ENCODE data around the gene WBP1L.
"Not testable (repeated sequence)": the region's sequence is repeated elsewhere in the genome, so short reads cannot be mapped to it uniquely, and the experiment has no call there.

Gene WBP1L

GRCh38 chr10:102743588-102744373 is at the start of gene WBP1L:
WBP1L (plus strand) TSS chr10:102743948; CDS start chr10:102744054, 106 bp downstream.
- no peaks in the 10 kb centered on the region for H3K27me3 ChIP-seq (ENCODE audit: insufficient read depth, low read length)
- H3K79me2 ChIP-seq (ENCODE audit: control insufficient read depth, insufficient read depth, low read length, unreplicated experiment), result peaks cover 41% of the 10 kb centered on the region
- peak within 1 kb of the TSS; percentile 25; the same call in 1 of the 2 replicates for H3K27ac ChIP-seq (ENCODE audit: low read depth, low read length)
- peak within 1 kb of the TSS; percentile 68 for H2AFZ ChIP-seq (ENCODE audit: low read length, unreplicated experiment)
- peak within 1 kb of the TSS; percentile 91 for H3K4me3 ChIP-seq (ENCODE audit: low read depth, low read length)
- H3K4me1 ChIP-seq (ENCODE audit: control insufficient read depth, insufficient read depth, low read length, unreplicated experiment), result peaks cover 11% of the 10 kb centered on the region
- H3K36me3 ChIP-seq (ENCODE audit: insufficient read depth, low read length), result no peaks in the 10 kb centered on the region

- H3K27me3 ChIP-seq (ENCODE audit: insufficient read depth, low read length); H3K4me3 ChIP-seq (ENCODE audit: low read depth, low read length); H2AFZ ChIP-seq (ENCODE audit: low read length, unreplicated experiment); H3K27ac ChIP-seq (ENCODE audit: low read depth, low read length); H3K79me2 ChIP-seq (ENCODE audit: control insufficient read depth, insufficient read depth, low read length, unreplicated experiment); H3K4me1 ChIP-seq (ENCODE audit: control insufficient read depth, insufficient read depth, low read length, unreplicated experiment): not testable (repeated sequence)
- H3K36me3 ChIP-seq (ENCODE audit: insufficient read depth, low read length), result peaks cover 19% of the 10 kb centered on the region
Observed at GRCh38 chr10:102695401-102695800, 48.3 kb upstream of the WBP1L start.

- Histone ChIP-seq H3K27ac (ENCODE audit: low read depth, low read length) (no peak overlapping the region), H3K79me2 (ENCODE audit: control insufficient read depth, insufficient read depth, low read length, unreplicated experiment) (no peaks in the 10 kb centered on the region), H3K4me1 (ENCODE audit: control insufficient read depth, insufficient read depth, low read length, unreplicated experiment) (no peaks in the 10 kb centered on the region), H3K4me3 (ENCODE audit: low read depth, low read length) (no peak overlapping the region), H3K36me3 (ENCODE audit: insufficient read depth, low read length) (peaks cover 19% of the 10 kb centered on the region), H3K27me3 (ENCODE audit: insufficient read depth, low read length) (no peaks in the 10 kb centered on the region), H2AFZ (ENCODE audit: low read length, unreplicated experiment) (no peak overlapping the region)
Observed at GRCh38 chr10:102696736-102697135, 47.0 kb upstream of the WBP1L start.

GRCh38 chr10:102698894-102699293 is 44.9 kb upstream of the WBP1L start:
- Histone ChIP-seq H3K4me3 (ENCODE audit: low read depth, low read length) (no peak overlapping the region), H3K36me3 (ENCODE audit: insufficient read depth, low read length) (peaks cover 19% of the 10 kb centered on the region), H3K27ac (ENCODE audit: low read depth, low read length) (no peak overlapping the region), H3K27me3 (ENCODE audit: insufficient read depth, low read length) (no peaks in the 10 kb centered on the region), H3K79me2 (ENCODE audit: control insufficient read depth, insufficient read depth, low read length, unreplicated experiment) (no peaks in the 10 kb centered on the region), H3K4me1 (ENCODE audit: control insufficient read depth, insufficient read depth, low read length, unreplicated experiment) (no peaks in the 10 kb centered on the region), H2AFZ (ENCODE audit: low read length, unreplicated experiment) (no peak overlapping the region)

DNA sequence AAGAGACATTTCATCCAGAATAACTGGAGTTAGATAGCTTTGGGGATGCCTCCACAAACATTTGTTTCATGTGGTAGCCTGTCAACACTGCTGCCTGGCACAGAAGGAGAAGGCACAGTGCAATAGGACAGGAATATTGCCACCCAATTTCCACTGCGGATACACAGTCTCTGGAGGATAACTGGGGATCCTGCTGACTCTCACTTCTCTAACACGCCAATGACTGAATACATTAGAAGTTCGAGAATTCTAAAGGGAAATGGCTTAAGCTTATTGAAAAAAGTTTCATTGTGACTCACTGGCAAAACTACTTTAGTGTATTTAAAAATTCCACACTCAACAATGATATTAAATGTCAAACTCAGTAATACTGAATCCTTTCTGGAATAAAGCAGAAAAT is 42.5 kb upstream of the WBP1L start:
- H3K27me3 ChIP-seq (ENCODE audit: insufficient read depth, low read length), result no peaks in the 10 kb centered on the region
- no peak overlapping the region for H3K4me3 ChIP-seq (ENCODE audit: low read depth, low read length)
- H3K79me2 ChIP-seq (ENCODE audit: control insufficient read depth, insufficient read depth, low read length, unreplicated experiment), result peaks cover 3% of the 10 kb centered on the region
- H2AFZ ChIP-seq (ENCODE audit: low read length, unreplicated experiment), result no peak overlapping the region
- peaks cover 8% of the 10 kb centered on the region for H3K4me1 ChIP-seq (ENCODE audit: control insufficient read depth, insufficient read depth, low read length, unreplicated experiment)
- no peak overlapping the region for H3K27ac ChIP-seq (ENCODE audit: low read depth, low read length)
- H3K36me3 ChIP-seq (ENCODE audit: insufficient read depth, low read length), result peaks cover 15% of the 10 kb centered on the region

- Histone ChIP-seq H3K27ac (ENCODE audit: low read depth, low read length) (no peak overlapping the region), H3K79me2 (ENCODE audit: control insufficient read depth, insufficient read depth, low read length, unreplicated experiment) (peaks cover 3% of the 10 kb centered on the region)
Observed at GRCh38 chr10:102701796-102702195, 42.0 kb upstream of the WBP1L start.

GRCh38 chr10:102702742-102703141 is 41.0 kb upstream of the WBP1L start:
- no peaks in the 10 kb centered on the region for H3K27me3 ChIP-seq (ENCODE audit: insufficient read depth, low read length)
- peaks cover 12% of the 10 kb centered on the region for H3K4me1 ChIP-seq (ENCODE audit: control insufficient read depth, insufficient read depth, low read length, unreplicated experiment)
- H3K4me3 ChIP-seq (ENCODE audit: low read depth, low read length), result no peak overlapping the region
- peaks cover 8% of the 10 kb centered on the region; the same call in 1 of the 2 replicates for H3K36me3 ChIP-seq (ENCODE audit: insufficient read depth, low read length)
- H3K27ac ChIP-seq (ENCODE audit: low read depth, low read length), result no peak overlapping the region
- H3K79me2 ChIP-seq (ENCODE audit: control insufficient read depth, insufficient read depth, low read length, unreplicated experiment), result peaks cover 3% of the 10 kb centered on the region
- H2AFZ ChIP-seq (ENCODE audit: low read length, unreplicated experiment), result no peak overlapping the region

More at GRCh38 chr10:102701796-102702195, 42.0 kb upstream of the WBP1L start:
- H3K27me3 ChIP-seq (ENCODE audit: insufficient read depth, low read length), result no peaks in the 10 kb centered on the region
- peaks cover 8% of the 10 kb centered on the region for H3K4me1 ChIP-seq (ENCODE audit: control insufficient read depth, insufficient read depth, low read length, unreplicated experiment)
- H3K4me3 ChIP-seq (ENCODE audit: low read depth, low read length), result no peak overlapping the region
- peaks cover 12% of the 10 kb centered on the region for H3K36me3 ChIP-seq (ENCODE audit: insufficient read depth, low read length)
- no peak overlapping the region for H2AFZ ChIP-seq (ENCODE audit: low read length, unreplicated experiment)

GRCh38 chr10:102704915-102705314 is 38.8 kb upstream of the WBP1L start:
- Histone ChIP-seq H3K27me3 (ENCODE audit: insufficient read depth, low read length) (no peaks in the 10 kb centered on the region), H3K4me1 (ENCODE audit: control insufficient read depth, insufficient read depth, low read length, unreplicated experiment) (peaks cover 12% of the 10 kb centered on the region), H3K36me3 (ENCODE audit: insufficient read depth, low read length) (no peaks in the 10 kb centered on the region), H3K79me2 (ENCODE audit: control insufficient read depth, insufficient read depth, low read length, unreplicated experiment) (peaks cover 3% of the 10 kb centered on the region), H2AFZ (ENCODE audit: low read length, unreplicated experiment) (no peak overlapping the region), H3K27ac (ENCODE audit: low read depth, low read length) (no peak overlapping the region), H3K4me3 (ENCODE audit: low read depth, low read length) (no peak overlapping the region)

GRCh38 chr10:102705531-102705930 is 38.2 kb upstream of the WBP1L start:
- Histone ChIP-seq H3K79me2 (ENCODE audit: control insufficient read depth, insufficient read depth, low read length, unreplicated experiment) (peaks cover 10% of the 10 kb centered on the region), H3K4me3 (ENCODE audit: low read depth, low read length) (no peak overlapping the region), H3K27me3 (ENCODE audit: insufficient read depth, low read length) (no peaks in the 10 kb centered on the region), H3K27ac (ENCODE audit: low read depth, low read length) (no peak overlapping the region), H2AFZ (ENCODE audit: low read length, unreplicated experiment) (no peak overlapping the region), H3K4me1 (ENCODE audit: control insufficient read depth, insufficient read depth, low read length, unreplicated experiment) (peaks cover 17% of the 10 kb centered on the region), H3K36me3 (ENCODE audit: insufficient read depth, low read length) (no peaks in the 10 kb centered on the region)

DNA sequence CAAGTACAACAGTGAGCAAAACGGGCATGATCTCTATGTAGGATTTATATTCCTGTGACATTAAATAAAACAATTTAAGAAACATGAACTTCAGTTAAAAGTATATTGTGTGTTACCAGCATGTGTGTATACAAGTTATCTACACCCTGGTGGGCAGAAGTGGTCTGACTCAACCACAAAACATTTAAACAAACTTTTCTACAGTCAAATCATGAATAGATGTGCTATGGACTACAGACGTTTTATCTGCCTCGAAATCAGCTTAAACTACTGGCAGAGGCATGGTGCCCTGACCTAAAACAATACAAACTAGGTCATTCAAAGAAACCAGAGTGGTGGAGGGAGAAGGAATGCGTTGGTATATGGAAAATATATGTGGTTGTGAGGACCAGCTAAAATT is 33.1 kb upstream of the WBP1L start:
- no peak overlapping the region for H2AFZ ChIP-seq (ENCODE audit: low read length, unreplicated experiment)
- no peak overlapping the region; the same call in 1 of the 2 replicates for H3K4me3 ChIP-seq (ENCODE audit: low read depth, low read length)
- no peaks in the 10 kb centered on the region for H3K36me3 ChIP-seq (ENCODE audit: insufficient read depth, low read length)
- H3K27ac ChIP-seq (ENCODE audit: low read depth, low read length), result peak overlapping the region; percentile 7; the same call in 1 of the 2 replicates
- H3K27me3 ChIP-seq (ENCODE audit: insufficient read depth, low read length), result no peaks in the 10 kb centered on the region
- H3K4me1 ChIP-seq (ENCODE audit: control insufficient read depth, insufficient read depth, low read length, unreplicated experiment), result peaks cover 30% of the 10 kb centered on the region
- H3K79me2 ChIP-seq (ENCODE audit: control insufficient read depth, insufficient read depth, low read length, unreplicated experiment), result peaks cover 27% of the 10 kb centered on the region

DNA sequence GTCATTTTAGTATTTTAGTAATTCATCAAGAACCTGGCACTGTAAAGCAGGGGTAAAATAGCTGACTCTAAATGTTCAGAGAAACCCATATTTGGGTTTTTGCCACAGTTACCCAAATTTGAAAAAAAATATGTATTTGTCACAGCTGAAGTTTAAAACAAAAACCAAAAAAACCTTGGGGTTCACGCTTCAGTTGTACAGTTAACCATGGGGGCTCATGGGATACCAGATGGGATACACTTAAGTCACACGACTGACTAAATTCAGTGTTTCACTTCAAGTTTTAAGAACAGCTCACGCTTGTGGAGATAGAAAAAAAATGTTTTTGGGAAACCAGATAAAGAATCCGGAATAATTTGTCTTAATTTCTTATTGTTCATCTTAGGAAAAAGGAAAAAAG is 31.7 kb upstream of the WBP1L start:
- Histone ChIP-seq H3K79me2 (ENCODE audit: control insufficient read depth, insufficient read depth, low read length, unreplicated experiment) (peaks cover 36% of the 10 kb centered on the region), H3K27me3 (ENCODE audit: insufficient read depth, low read length) (no peaks in the 10 kb centered on the region), H3K36me3 (ENCODE audit: insufficient read depth, low read length) (no peaks in the 10 kb centered on the region), H2AFZ (ENCODE audit: low read length, unreplicated experiment) (no peak overlapping the region), H3K27ac (ENCODE audit: low read depth, low read length) (no peak overlapping the region), H3K4me1 (ENCODE audit: control insufficient read depth, insufficient read depth, low read length, unreplicated experiment) (peaks cover 30% of the 10 kb centered on the region), H3K4me3 (ENCODE audit: low read depth, low read length) (peak overlapping the region; percentile 90)
